NT2/D1 (cell line): ENCODE data around the gene BANF1.

ENCODE experiments used
- YY1 ChIP-seq: IDR thresholded peaks from 2 replicates; pipeline ENCODE4 v1.6.1; 2011; ENCODE audit not compliant: insufficient read length, insufficient read depth
- ZNF274 ChIP-seq: IDR thresholded peaks from 2 replicates; pipeline ENCODE4 v1.6.1; 2011; ENCODE audit warnings: mild to moderate bottlenecking, low read depth, low read length

DNA sequence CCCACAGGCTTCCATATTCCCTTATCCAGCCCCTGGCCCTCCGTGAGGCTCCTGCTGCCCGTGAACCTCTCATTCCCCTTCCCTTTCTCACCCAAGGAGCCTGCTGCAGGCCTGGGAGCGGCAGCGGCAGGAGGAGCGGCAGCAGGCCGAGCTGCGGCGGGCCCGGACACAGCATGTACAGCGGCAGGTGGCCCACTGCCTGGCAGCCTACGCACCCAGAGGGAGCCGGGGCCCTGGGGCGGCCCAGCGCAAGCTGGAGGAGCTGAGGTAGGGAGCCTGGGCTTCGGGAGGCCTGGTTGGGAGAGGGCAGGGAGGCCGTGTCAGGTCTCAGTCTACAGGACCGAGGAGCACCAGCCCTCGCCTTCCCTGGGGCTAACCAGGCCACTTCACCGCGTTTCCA lies 48.8 kb upstream of the BANF1 start:
- TF ChIP-seq ZNF274, result no peak
- TF ChIP-seq YY1, result no peak
